Neuron (in vitro differentiated cells): Measurements from ENCODE around the gene MCU.
A peak's percentile ranks its signal among the peaks of the same experiment; 100 is the strongest.
"Not testable (repeated sequence)": the region's sequence is repeated elsewhere in the genome, so short reads cannot be mapped to it uniquely, and the experiment has no call there.

Experiments
- H2AFZ ChIP-seq: one replicate; pipeline ENCODE4 v1.6.1; 2013; ENCODE audit warnings: low read depth, mild to moderate bottlenecking, inconsistent platforms, low read length, moderate library complexity
- H3K27me3 ChIP-seq: one replicate; pipeline ENCODE4 v1.6.1; 2013; ENCODE audit warnings: low read length; ENCODE audit not compliant: insufficient read depth
- H3K36me3 ChIP-seq: one replicate; pipeline ENCODE4 v1.6.1; 2013; ENCODE audit warnings: low read length; ENCODE audit not compliant: insufficient read depth
- H3K4me1 ChIP-seq: one replicate; pipeline ENCODE4 v1.6.1; 2013; ENCODE audit warnings: low read length; ENCODE audit not compliant: insufficient read depth
- H3K4me3 ChIP-seq: 2 replicates; pipeline ENCODE4 v1.5.1; 2013; ENCODE audit warnings: mild to moderate bottlenecking, low read length, moderate library complexity
- H3K9me3 ChIP-seq: one replicate; pipeline ENCODE4 v1.6.1; 2013; ENCODE audit warnings: low read length

The MCU gene

GRCh38 chr10:72762042-72762441 is 70.1 kb downstream of the MCU start:
- no peaks in the 10 kb centered on the region for H3K36me3 ChIP-seq
- no peak overlapping the region for H2AFZ ChIP-seq
- H3K4me1 ChIP-seq, result peaks cover 5% of the 10 kb centered on the region
- H3K9me3 ChIP-seq, result peaks cover under 1% of the 10 kb centered on the region
- no peaks in the 10 kb centered on the region for H3K27me3 ChIP-seq
- H3K4me3 ChIP-seq, result no peak overlapping the region

- H2AFZ ChIP-seq, result no peak overlapping the region
- H3K36me3 ChIP-seq, result no peaks in the 10 kb centered on the region
- no peak overlapping the region for H3K4me3 ChIP-seq
- no peaks in the 10 kb centered on the region for H3K4me1 ChIP-seq
- H3K27me3 ChIP-seq, result no peaks in the 10 kb centered on the region
- H3K9me3 ChIP-seq, result peaks cover 2% of the 10 kb centered on the region
Measured at GRCh38 chr10:72763201-72763600, 71.3 kb downstream of the MCU start.

GRCh38 chr10:72764151-72764550 is 72.2 kb downstream of the MCU start:
- Histone ChIP-seq H2AFZ (no peak overlapping the region), H3K36me3 (no peaks in the 10 kb centered on the region), H3K9me3 (peaks cover 4% of the 10 kb centered on the region), H3K4me1 (no peaks in the 10 kb centered on the region), H3K27me3 (no peaks in the 10 kb centered on the region), H3K4me3 (no peak overlapping the region)

- no peak overlapping the region for H2AFZ ChIP-seq
- no peak overlapping the region for H3K4me3 ChIP-seq
- peaks cover 7% of the 10 kb centered on the region for H3K9me3 ChIP-seq
- H3K4me1 ChIP-seq, result no peaks in the 10 kb centered on the region
- no peaks in the 10 kb centered on the region for H3K36me3 ChIP-seq
- no peaks in the 10 kb centered on the region for H3K27me3 ChIP-seq
Measured at GRCh38 chr10:72765051-72765745, 73.3 kb downstream of the MCU start.

GRCh38 chr10:72771195-72771594 is 79.3 kb downstream of the MCU start:
- not testable (repeated sequence) for H3K36me3 ChIP-seq, H3K27me3 ChIP-seq, H3K4me1 ChIP-seq, H2AFZ ChIP-seq, H3K4me3 ChIP-seq
- H3K9me3 ChIP-seq, result peaks cover 13% of the 10 kb centered on the region

GRCh38 chr10:72772031-72772430 is 80.1 kb downstream of the MCU start:
- no peaks in the 10 kb centered on the region for H3K27me3 ChIP-seq
- no peaks in the 10 kb centered on the region for H3K4me1 ChIP-seq
- no peak overlapping the region for H2AFZ ChIP-seq
- peaks cover 13% of the 10 kb centered on the region for H3K9me3 ChIP-seq
- H3K4me3 ChIP-seq, result no peak overlapping the region
- no peaks in the 10 kb centered on the region for H3K36me3 ChIP-seq

- no peaks in the 10 kb centered on the region for H3K36me3 ChIP-seq
- peaks cover 24% of the 10 kb centered on the region for H3K4me1 ChIP-seq
- no peaks in the 10 kb centered on the region for H3K9me3 ChIP-seq
- H3K4me3 ChIP-seq, result no peak overlapping the region
- H2AFZ ChIP-seq, result no peak overlapping the region
- no peaks in the 10 kb centered on the region for H3K27me3 ChIP-seq
Measured at GRCh38 chr10:72779874-72780273, 87.9 kb downstream of the MCU start.

- Histone ChIP-seq H2AFZ (no peak overlapping the region), H3K27me3 (no peaks in the 10 kb centered on the region), H3K9me3 (no peaks in the 10 kb centered on the region), H3K4me1 (peaks cover 37% of the 10 kb centered on the region), H3K4me3 (no peak overlapping the region), H3K36me3 (no peaks in the 10 kb centered on the region)
Measured at GRCh38 chr10:72782649-72783330, 90.8 kb downstream of the MCU start.

GRCh38 chr10:72783410-72783833 is 91.5 kb downstream of the MCU start:
- no peak overlapping the region for H3K4me3 ChIP-seq
- no peaks in the 10 kb centered on the region for H3K9me3 ChIP-seq
- no peaks in the 10 kb centered on the region for H3K36me3 ChIP-seq
- H3K27me3 ChIP-seq, result no peaks in the 10 kb centered on the region
- peaks cover 37% of the 10 kb centered on the region for H3K4me1 ChIP-seq
- no peak overlapping the region for H2AFZ ChIP-seq

- H3K4me3 ChIP-seq, result peak overlapping the region; percentile 24
- peak overlapping the region; percentile 13 for H2AFZ ChIP-seq
- no peaks in the 10 kb centered on the region for H3K9me3 ChIP-seq
- H3K27me3 ChIP-seq, result no peaks in the 10 kb centered on the region
- H3K36me3 ChIP-seq, result no peaks in the 10 kb centered on the region
- H3K4me1 ChIP-seq, result peaks cover 37% of the 10 kb centered on the region
Measured at GRCh38 chr10:72784551-72785351, 92.8 kb downstream of the MCU start.

- Histone ChIP-seq H3K9me3 (no peaks in the 10 kb centered on the region), H3K36me3 (no peaks in the 10 kb centered on the region), H3K4me3 (peak overlapping the region; percentile 24), H3K4me1 (peaks cover 44% of the 10 kb centered on the region), H3K27me3 (no peaks in the 10 kb centered on the region), H2AFZ (peak overlapping the region; percentile 13)
Measured at GRCh38 chr10:72785409-72785808, 93.5 kb downstream of the MCU start.

GRCh38 chr10:72790216-72790990 is 98.5 kb downstream of the MCU start:
- H3K4me1 ChIP-seq, result peaks cover 34% of the 10 kb centered on the region
- no peak overlapping the region for H2AFZ ChIP-seq
- H3K36me3 ChIP-seq, result no peaks in the 10 kb centered on the region
- H3K9me3 ChIP-seq, result no peaks in the 10 kb centered on the region
- no peaks in the 10 kb centered on the region for H3K27me3 ChIP-seq
- no peak overlapping the region for H3K4me3 ChIP-seq
